Mucosa of rectum (tissue), 2 donors: ENCODE results near the gene NTSR1.

Source experiments
- H3K27ac ChIP-seq, 2 donors: one replicate each; pipeline ENCODE4 v1.7.0; 2013; ENCODE audit warnings: inconsistent platforms in 2 of 2, low read depth in 2 of 2, low read length in 2 of 2
- H3K27me3 ChIP-seq, 2 donors: one replicate each; pipeline ENCODE4 v1.7.0; 2013; ENCODE audit warnings: low read length in 2 of 2; ENCODE audit not compliant: control insufficient read depth in 2 of 2, insufficient read depth in 2 of 2
- H3K36me3 ChIP-seq, 2 donors: one replicate each; pipeline ENCODE4 v1.7.0; 2013; ENCODE audit warnings: low read length in 2 of 2; ENCODE audit not compliant: control insufficient read depth in 2 of 2, insufficient read depth in 2 of 2
- H3K4me1 ChIP-seq, 2 donors: one replicate each; pipeline ENCODE4 v1.7.0; 2013; ENCODE audit warnings: low read length in 2 of 2, mild to moderate bottlenecking in 1 of 2; ENCODE audit not compliant: control insufficient read depth in 2 of 2, insufficient read depth in 2 of 2
- H3K4me3 ChIP-seq, 2 donors: one replicate each; pipeline ENCODE4 v1.7.0; 2013; ENCODE audit warnings: low read length in 2 of 2
- H3K9ac ChIP-seq, 2 donors: one replicate each; pipeline ENCODE4 v1.7.0; 2013; ENCODE audit warnings: low read length in 2 of 2, low read depth in 1 of 2, mild to moderate bottlenecking in 1 of 2
- H3K9me3 ChIP-seq, 2 donors: one replicate each; pipeline ENCODE4 v1.7.0; 2013; ENCODE audit warnings: low read length in 2 of 2; ENCODE audit not compliant: control insufficient read depth in 2 of 2
- donor health status: healthy.
- donor health status: Normal muscosa, but diverticular disease.

The NTSR1 gene

GRCh38 chr20:62724692-62725595, 16.3 kb downstream of the NTSR1 start:
- Histone ChIP-seq H3K27me3 (peaks cover 5 to 10% of the 10 kb centered on the region in 2 donors), H3K9ac (no peak overlapping the region), H3K9me3 (no peaks in the 10 kb centered on the region), H3K27ac (peak overlapping the region in 1 of 2 donors; percentile 9), H3K36me3 (no peaks in the 10 kb centered on the region), H3K4me1 (no peaks in the 10 kb centered on the region), H3K4me3 (no peak overlapping the region)

DNA sequence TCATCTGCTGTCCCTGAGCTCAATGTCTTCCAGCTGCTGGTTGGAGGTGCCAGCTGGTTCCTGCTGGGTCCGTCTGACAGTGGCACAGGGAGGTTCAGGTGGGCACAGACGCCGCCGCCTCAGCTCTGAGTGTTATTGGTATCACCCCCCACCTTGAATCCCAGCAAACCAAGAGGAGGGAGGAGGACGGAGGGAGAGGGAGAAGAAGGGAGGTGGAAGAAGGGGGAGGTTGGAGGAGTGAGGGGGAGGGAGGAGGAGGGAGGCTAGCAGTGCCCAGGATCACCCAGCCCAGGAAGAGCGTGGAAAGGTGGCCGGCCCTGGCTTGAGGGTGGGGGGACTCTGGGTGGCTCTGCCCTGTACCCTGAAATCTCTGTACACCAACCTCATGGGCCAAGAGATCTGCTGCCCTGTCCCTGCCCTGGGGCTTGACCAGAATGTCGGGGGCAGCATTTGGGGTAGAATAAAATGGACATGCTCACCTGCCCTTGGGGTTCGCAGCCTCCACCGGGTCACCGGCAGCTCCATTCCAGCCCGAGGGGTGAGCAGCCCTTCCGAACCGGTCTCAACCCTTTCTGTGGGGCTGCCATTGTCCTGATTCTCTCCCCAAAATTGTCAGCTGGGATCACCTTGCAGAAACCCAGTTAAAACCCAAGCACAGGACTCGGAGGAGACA, 17.1 kb downstream of the NTSR1 start:
- H3K4me3 ChIP-seq = no peak overlapping the region
- H3K4me1 ChIP-seq = no peaks in the 10 kb centered on the region
- H3K9ac ChIP-seq = no peak overlapping the region
- no peaks in the 10 kb centered on the region for H3K9me3 ChIP-seq
- H3K27me3 ChIP-seq = peaks cover 5 to 10% of the 10 kb centered on the region in 2 donors
- H3K36me3 ChIP-seq = no peaks in the 10 kb centered on the region
- peak overlapping the region in 1 of 2 donors; percentile 9 for H3K27ac ChIP-seq

DNA sequence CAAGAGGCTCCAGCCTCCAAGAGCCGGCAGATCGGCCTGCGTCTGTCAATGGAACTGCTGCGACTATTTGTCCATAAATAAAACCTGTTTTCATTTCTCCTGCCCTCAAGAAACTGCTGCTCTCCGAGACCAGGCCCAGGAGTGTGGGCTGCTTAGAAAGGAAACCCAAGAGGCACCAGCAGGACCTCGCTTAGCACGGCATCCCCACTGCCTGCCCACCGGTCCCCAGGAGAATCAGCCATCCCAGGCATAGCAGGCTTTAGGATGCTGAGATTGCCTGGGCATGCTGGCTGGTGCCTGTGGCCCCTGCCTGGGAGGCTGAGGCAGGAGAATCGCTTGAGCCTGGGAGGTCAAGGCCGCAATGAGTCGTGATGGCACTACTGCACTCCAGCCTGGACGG, 17.6 kb downstream of the NTSR1 start:
- Histone ChIP-seq H3K36me3 (no peaks in the 10 kb centered on the region), H3K4me1 (no peaks in the 10 kb centered on the region), H3K9me3 (no peaks in the 10 kb centered on the region), H3K27me3 (peaks cover 5 to 10% of the 10 kb centered on the region in 2 donors), H3K4me3 (no peak overlapping the region), H3K9ac (no peak overlapping the region), H3K27ac (no peak overlapping the region)

DNA sequence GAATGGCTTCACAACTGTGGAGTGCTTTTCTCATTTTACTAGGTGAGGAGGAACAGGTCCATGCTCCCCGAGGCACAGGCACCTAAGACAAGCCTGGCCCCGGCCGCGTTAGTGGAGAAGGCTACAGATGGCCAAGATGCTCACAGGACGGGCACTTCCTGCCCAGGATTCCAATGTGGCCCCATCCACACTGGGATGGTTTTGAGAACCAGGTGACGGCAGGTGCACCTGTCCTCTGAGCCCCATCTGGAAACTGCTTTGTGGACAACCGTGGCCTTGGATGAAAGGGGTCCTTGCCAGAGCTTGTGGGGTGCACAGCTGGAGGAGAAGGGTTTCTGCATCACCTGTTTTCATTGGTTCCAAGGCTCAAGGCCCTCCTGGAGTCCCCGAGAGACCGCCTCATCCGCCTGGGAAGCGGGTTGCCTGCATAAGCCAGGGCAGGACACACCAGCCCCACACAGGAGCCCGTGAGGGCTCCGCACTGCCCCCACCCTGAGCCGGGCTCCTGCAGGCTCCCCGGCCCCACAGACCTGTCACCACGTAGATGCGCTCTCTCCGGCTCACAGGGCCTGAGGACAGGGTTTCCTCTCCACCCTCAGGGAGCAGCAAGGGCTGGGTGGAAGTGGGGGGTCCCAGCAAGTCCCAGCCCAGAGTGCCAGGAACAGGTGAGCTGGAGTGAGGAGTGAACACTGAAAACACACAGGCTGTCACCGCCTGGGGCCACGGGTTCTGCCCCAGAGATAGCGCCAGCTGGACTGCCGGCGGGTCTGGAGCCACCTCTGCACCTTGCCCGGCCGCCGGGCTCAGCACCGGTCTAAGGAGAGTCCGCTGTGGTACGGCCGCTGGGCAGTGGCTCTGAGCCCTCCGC, 18.3 kb downstream of the NTSR1 start:
- H3K4me1 ChIP-seq = no peaks in the 10 kb centered on the region
- no peak overlapping the region for H3K27ac ChIP-seq
- H3K27me3 ChIP-seq = peaks cover 5 to 10% of the 10 kb centered on the region in 2 donors

GRCh38 chr20:62727584-62728027, 19.0 kb downstream of the NTSR1 start:
- peaks cover under 1 to 13% of the 10 kb centered on the region in 2 donors for H3K27me3 ChIP-seq
- H3K9ac ChIP-seq = no peak overlapping the region
- no peaks in the 10 kb centered on the region for H3K36me3 ChIP-seq
- no peaks in the 10 kb centered on the region for H3K4me1 ChIP-seq
- H3K9me3 ChIP-seq = no peaks in the 10 kb centered on the region
- H3K4me3 ChIP-seq = no peak overlapping the region
- no peak overlapping the region for H3K27ac ChIP-seq

More for the DNA sequence above, 18.3 kb downstream of the NTSR1 start:
- no peaks in the 10 kb centered on the region for H3K9me3 ChIP-seq
- H3K36me3 ChIP-seq = no peaks in the 10 kb centered on the region
- no peak overlapping the region for H3K9ac ChIP-seq
- no peak overlapping the region for H3K4me3 ChIP-seq

- Histone ChIP-seq H3K27ac (no peak overlapping the region), H3K9ac (no peak overlapping the region), H3K36me3 (no peaks in the 10 kb centered on the region), H3K9me3 (no peaks in the 10 kb centered on the region), H3K4me1 (no peaks in the 10 kb centered on the region), H3K4me3 (no peak overlapping the region), H3K27me3 (peaks cover 0 to 13% of the 10 kb centered on the region in 2 donors)
Observed at GRCh38 chr20:62728028-62728780, 19.6 kb downstream of the NTSR1 start.

GRCh38 chr20:62728781-62729300, 20.2 kb downstream of the NTSR1 start:
- Histone ChIP-seq H3K27ac (no peak overlapping the region), H3K9ac (no peak overlapping the region), H3K4me3 (no peak overlapping the region), H3K27me3 (peaks cover 0 to 13% of the 10 kb centered on the region in 2 donors), H3K9me3 (no peaks in the 10 kb centered on the region), H3K36me3 (no peaks in the 10 kb centered on the region), H3K4me1 (no peaks in the 10 kb centered on the region)

DNA sequence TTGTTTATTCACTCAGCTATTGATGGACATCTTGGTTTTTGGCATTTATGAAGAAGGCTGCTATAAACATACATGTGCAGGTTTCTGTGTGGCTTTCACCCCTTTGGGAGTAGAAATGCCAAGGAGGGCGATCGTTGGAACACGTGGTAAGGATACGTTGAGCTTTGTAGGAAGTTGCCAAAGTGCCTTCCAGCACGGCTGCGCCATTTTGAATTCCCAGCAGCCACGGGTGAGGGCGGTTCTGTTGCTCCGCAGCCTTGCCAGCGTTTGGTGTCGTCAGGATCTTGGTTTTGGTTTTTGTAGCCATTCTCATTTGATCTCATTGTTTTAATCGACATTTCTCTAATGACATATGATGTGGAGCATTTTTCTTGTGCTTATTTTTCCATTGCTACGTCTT, 21.8 kb downstream of the NTSR1 start:
- Histone ChIP-seq H3K27me3 (peaks cover 0 to 7% of the 10 kb centered on the region in 2 donors), H3K27ac (no peak overlapping the region), H3K9ac (no peak overlapping the region), H3K4me3 (no peak overlapping the region), H3K4me1 (no peaks in the 10 kb centered on the region), H3K36me3 (no peaks in the 10 kb centered on the region), H3K9me3 (no peaks in the 10 kb centered on the region)

GRCh38 chr20:62732031-62732760, 23.6 kb downstream of the NTSR1 start:
- Histone ChIP-seq H3K9ac (no peak overlapping the region), H3K27ac (no peak overlapping the region), H3K36me3 (no peaks in the 10 kb centered on the region), H3K4me1 (no peaks in the 10 kb centered on the region), H3K4me3 (no peak overlapping the region), H3K27me3 (peaks cover under 1 to 5% of the 10 kb centered on the region in 2 donors), H3K9me3 (no peaks in the 10 kb centered on the region)
